ENCODE measurements around the gene REV1. TPM values are rescaled to one million over a fixed set of nuclear protein-coding genes. Genes with fewer than 3 reads are reported as not detected.

Gene REV1
- total and polyA plus RNA-seq, 9 of the 15 experiments (the other 6 are each of a cell fraction or from before 2014, with no cell fraction given), result 12.8 to 54.4 (median 29.6) TPM

DNA sequence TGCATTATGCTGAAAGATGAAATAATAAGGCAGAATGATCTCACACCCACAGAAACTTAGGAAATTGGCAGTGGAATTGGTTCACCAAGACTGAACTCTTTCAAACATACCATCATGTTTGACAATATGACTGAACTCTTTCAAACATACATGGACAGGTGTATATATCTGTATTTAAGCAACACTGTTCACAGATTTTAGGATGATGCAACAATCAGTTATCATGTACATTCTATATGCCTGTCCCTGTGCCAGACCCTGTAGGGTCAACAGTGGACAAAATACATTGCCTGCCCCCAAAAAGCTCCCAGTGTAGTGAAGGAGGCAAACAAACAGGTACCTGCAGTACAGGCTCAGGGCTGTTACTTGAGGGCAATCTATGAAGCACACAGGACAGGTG lies 2.9 kb upstream of the REV1 start:
- ChIA-PET CTCF (ENCODE audit: low intra/inter-chr PET ratio) (no interaction called here), POLR2A (no interaction called here)

More for the DNA sequence above, 2.9 kb upstream of the REV1 start:
- Histone ChIP-seq H3K4me2 (ENCODE audit: insufficient read depth, low read length) (no peak overlapping the region; the same call in 1 of the 2 replicates), H3K27ac (ENCODE audit: extremely low read depth, low read depth, low read length) (no peak overlapping the region), H3K9me1 (ENCODE audit: control insufficient read depth, insufficient read depth, low read length) (no peaks in the 10 kb centered on the region), H2AFZ (ENCODE audit: low read depth, low read length) (no peak overlapping the region), H4K20me1 (replicated peaks; ENCODE audit: control insufficient read depth, insufficient read depth, low read length) (no peaks in the 10 kb centered on the region), H3K4me3 (no peak overlapping the region), H3K4me1 (replicated peaks in 1 of 2; ENCODE audit: control insufficient read depth in 2 of 2, insufficient read depth in 2 of 2, low read length in 2 of 2) (peaks cover 4 to 7% of the 10 kb centered on the region in 2 experiments; a peak in 3 of 5 replicates), H3K79me2 (ENCODE audit: control insufficient read depth, insufficient read depth, low read length) (peaks cover 14% of the 10 kb centered on the region), H3K36me3 (ENCODE audit: control insufficient read depth, insufficient read depth, low read length) (no peaks in the 10 kb centered on the region; the same call in 2 of the 3 replicates), H3K27me3 (ENCODE audit: control insufficient read depth in 2 of 2, insufficient read depth in 2 of 2, low read length in 2 of 2) (no peaks in the 10 kb centered on the region), H3K9me3 (replicated peaks; ENCODE audit: control insufficient read depth, insufficient read depth, low read depth, low read length) (no peaks in the 10 kb centered on the region), H3K9ac (ENCODE audit: insufficient read depth in 1 of 2, low read depth in 2 of 2, low read length in 2 of 2) (no peak overlapping the region)
- FAIRE-seq (no peak), ATAC-seq (no peak), DNase-seq (ENCODE audit: extremely low read depth in 1 of 4, low spot score in 3 of 4) (no peak)
- TF ChIP-seq ZSCAN32 (CRISPR knock-in tag; IDR thresholded peaks at IDR 0.05), result peak; percentile 33; the same call in 1 of the 2 replicates
- TF ChIP-seq MEF2A (IDR thresholded peaks at IDR 0.05; ENCODE audit: control insufficient read depth, low read depth, low read length), result no peak
- no peak for TF ChIP-seq ZNF324 (CRISPR knock-in tag; IDR thresholded peaks at IDR 0.05)
- peak; percentile 79 for TF ChIP-seq CEBPB (tag; IDR thresholded peaks at IDR 0.05)
- TF ChIP-seq CEBPG (CRISPR knock-in tag; IDR thresholded peaks at IDR 0.05), result 0 out of 2 replicates have a peak, but pooled peaks have one; percentile 28
- TF ChIP-seq CEBPG (tag; conservative IDR thresholded peaks at IDR 0.05 in 1 of 2, IDR thresholded peaks at IDR 0.05 in 1 of 2), result peak; percentile 74 to 80
- TF ChIP-seq, protein P1, sequence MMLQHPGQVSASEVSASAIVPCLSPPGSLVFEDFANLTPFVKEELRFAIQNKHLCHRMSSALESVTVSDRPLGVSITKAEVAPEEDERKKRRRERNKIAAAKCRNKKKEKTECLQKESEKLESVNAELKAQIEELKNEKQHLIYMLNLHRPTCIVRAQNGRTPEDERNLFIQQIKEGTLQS (IDR thresholded peaks at IDR 0.05), result peak; percentile 74
- TF ChIP-seq, protein P1 (CRISPR knock-in tag; conservative IDR thresholded peaks at IDR 0.05), result no peak
- no TSS peak for BruUV-seq (replicated peaks)
- intact Hi-C loops (cut with micrococcal nuclease), result loop anchor here (5.0 to 10.0 kb wide), 3 partner anchors 85 to 408 kb away; no protein-coding TSS in a partner anchor
- in situ Hi-C loops (cut with MboI), result no loop called here
